K562 (cell line): ENCODE data around the gene FHIT. TPM values are rescaled to one million over a fixed set of nuclear protein-coding genes. Genes with fewer than 3 reads are reported as not detected.
"Not testable (repeated sequence)": the region's sequence is repeated elsewhere in the genome, so short reads cannot be mapped to it uniquely, and the experiment has no call there.

ENCODE experiments used
- ATAC-seq: fragments of 200-7000 bp; cut with Tn5 transposase; 3 replicates; pipeline ENCODE4 v1.9.1; 2020; ENCODE audit warnings: moderate library complexity
- BruUV-seq: library from RNA; stranded (reverse); fragments of 400-500 nt; replicated peaks from 2 replicates; lab custom pipeline; 2021; lab: Mats Ljungman, UMichigan
- CTCF ChIA-PET: fragments of 300-600 bp; formaldehyde crosslinking; extraction: SDS; loops from one replicate; lab custom pipeline; 2021; ENCODE audit warnings: low intra/inter-chr PET ratio; lab: Yijun Ruan, JAX
- POLR2A ChIA-PET: fragments of 300-600, 350-650 bp; sonication (Branson Sonifier 250); formaldehyde crosslinking; extraction: SDS; loops from one replicate; lab custom pipeline; 2021; ENCODE audit warnings: antibody characterized with exemption, inconsistent platforms; lab: Yijun Ruan, JAX
- DNase-seq, 4 experiments: peaks; one replicate each; pipeline versions ENCODE4 v3.0.0 to v3.0.0-alpha.2; 2011 to 2018; ENCODE audit warnings: low spot score in 3 of 4, mixed read lengths in 3 of 4; ENCODE audit errors: extremely low read depth in 1 of 4
- FAIRE-seq: peaks from 2 replicates; lab custom pipeline; 2011; peaks lifted over from hg19 to GRCh38; lab: Jason Lieb, UNC
- H2AFZ ChIP-seq: 2 replicates; pipeline ENCODE4 v1.6.0; 2011; ENCODE audit warnings: low read depth, low read length, control low read depth, inconsistent platforms
- H3K27ac ChIP-seq: fragments of 200-600 bp; 3 replicates; pipeline ENCODE4 v1.8.0; 2011; ENCODE audit warnings: low read depth, mild to moderate bottlenecking, control low read depth, inconsistent platforms, low read length, moderate library complexity, mixed read lengths; ENCODE audit errors: extremely low read depth
- H3K27me3 ChIP-seq, 2 experiments: fragments of 300-600 bp in 1 of 2; 2 replicates in 1 of 2; 3 replicates in 1 of 2; pipeline versions ENCODE4 v1.6.0 to v1.8.0; 2011; ENCODE audit warnings: inconsistent platforms in 2 of 2, low read length in 2 of 2, mild to moderate bottlenecking in 1 of 2, mixed read lengths in 1 of 2, moderate library complexity in 1 of 2; ENCODE audit not compliant: control insufficient read depth in 2 of 2, insufficient read depth in 2 of 2
- H3K36me3 ChIP-seq: fragments of 300-600 bp; 3 replicates; pipeline ENCODE4 v1.8.0; 2011; ENCODE audit warnings: mild to moderate bottlenecking, low read length, inconsistent platforms; ENCODE audit not compliant: control insufficient read depth, insufficient read depth
- H3K4me1 ChIP-seq, 2 experiments: fragments of 200-600 bp in 1 of 2; replicated peaks in 1 of 2; 2 replicates in 1 of 2; 3 replicates in 1 of 2; pipeline versions ENCODE4 v1.5.1 to v1.8.0; 2011; ENCODE audit warnings: inconsistent platforms in 2 of 2, low read length in 2 of 2, mild to moderate bottlenecking in 1 of 2, mixed read lengths in 1 of 2, moderate library complexity in 1 of 2; ENCODE audit not compliant: control insufficient read depth in 2 of 2, insufficient read depth in 2 of 2
- H3K4me2 ChIP-seq: 2 replicates; pipeline ENCODE4 v1.6.1; 2011; ENCODE audit warnings: low read length, control low read depth, inconsistent platforms, mixed read lengths; ENCODE audit not compliant: insufficient read depth
- H3K4me3 ChIP-seq: fragments of 200-600 bp; sonication (generic), shearing (Covaris generic); 2 replicates; pipeline ENCODE4 v1.5.1; 2016; ENCODE audit warnings: control low read depth, inconsistent platforms
- H3K79me2 ChIP-seq: fragments of 200-600 bp; 3 replicates; pipeline ENCODE4 v1.8.0; 2011; ENCODE audit warnings: low read length, inconsistent platforms; ENCODE audit not compliant: control insufficient read depth, insufficient read depth
- H3K9ac ChIP-seq, 2 experiments: 2 replicates each; pipeline versions ENCODE4 v1.6.0 to v1.6.1; 2011; ENCODE audit warnings: low read depth in 2 of 2, low read length in 2 of 2, control low read depth in 1 of 2, inconsistent platforms in 1 of 2, mild to moderate bottlenecking in 1 of 2, mixed read lengths in 1 of 2; ENCODE audit not compliant: insufficient read depth in 1 of 2
- H3K9me1 ChIP-seq: one replicate; pipeline ENCODE4 v1.6.0; 2011; ENCODE audit warnings: inconsistent platforms, mild to moderate bottlenecking, low read length, moderate library complexity; ENCODE audit not compliant: control insufficient read depth, insufficient read depth
- H3K9me3 ChIP-seq: replicated peaks from 2 replicates; pipeline ENCODE4 v1.5.1; 2011; ENCODE audit warnings: low read depth, low read length, inconsistent platforms; ENCODE audit not compliant: control insufficient read depth, insufficient read depth
- H4K20me1 ChIP-seq: replicated peaks from 2 replicates; pipeline ENCODE4 v1.6.1; 2011; ENCODE audit warnings: low read length, inconsistent platforms, mixed read lengths; ENCODE audit not compliant: control insufficient read depth, insufficient read depth
- CREBBP ChIP-seq: IDR thresholded peaks from one replicate; pipeline ENCODE4 v1.6.1; 2012; ENCODE audit warnings: low read depth, mild to moderate bottlenecking, control low read depth, inconsistent platforms, low read length
- HNRNPH1 ChIP-seq: fragments of 200-400 bp; formaldehyde crosslinking; optimal IDR thresholded peaks from 2 replicates; pipeline ENCODE3; 2017; ENCODE audit warnings: low read depth, mild to moderate bottlenecking, low read length, moderate library complexity
- SMARCA4 ChIP-seq: fragments of 450-650 bp; IDR thresholded peaks from 2 replicates; pipeline ENCODE4 v1.6.1; 2016
- ZNF143 ChIP-seq: sonication (generic); formaldehyde crosslinking; IDR thresholded peaks from 2 replicates; pipeline ENCODE4 v1.9.0; 2022; ENCODE audit warnings: mild to moderate bottlenecking, missing genetic modification reagents
- ZNF76 ChIP-seq: fragments of 250-450 bp; sonication (Bioruptor Pico); IDR thresholded peaks from 2 replicates; pipeline ENCODE4 v1.4.0; 2020; ENCODE audit warnings: mild to moderate bottlenecking, moderate library complexity, borderline replicate concordance
- WGBS: fragments of 100-300 bp; shearing (Covaris generic); methylation state at CpG from one replicate; pipeline ENCODE4 v1.1.6; 2016; ENCODE audit warnings: low coverage, mixed read lengths; ENCODE audit not compliant: insufficient coverage; ENCODE audit errors: missing lambda C conversion rate; 5-methylcytosine and 5-hydroxymethylcytosine counted together
- in situ Hi-C: fragments of 300-500 bp; cut with MboI; formaldehyde crosslinking; loops from 4 replicates; pipeline ENCODE4 v1.15.0; 2018; ENCODE audit warnings: inconsistent platforms, mixed read lengths
- intact Hi-C: fragments of 100-400 bp; cut with micrococcal nuclease; formaldehyde crosslinking; loops from 2 replicates; pipeline ENCODE4 v1.14.2; 2022
- polyA plus RNA-seq, 8 experiments: library from polyadenylated mRNA; depleted of rRNA in 4 of 8; stranded (reverse) in 5 of 8; unstranded in 3 of 8; fragments of >200 nt; fragmentation: Nextera tagmentation in 2 of 8; fragmentation: Illumina TruSeq in 1 of 8; extraction: Ambion mirVana in 2 of 8; extraction: Trizol in 1 of 8; gene quantifications; 2 replicates each; pipeline versions ENCODE4 v1.2.1 to v1.2.3, GENCODE V29; 2011 to 2014; ENCODE audit warnings: inconsistent platforms in 1 of 8, missing spikeins in 1 of 8
- total RNA-seq, 7 experiments: library from RNA; depleted of rRNA in 6 of 7; stranded (reverse); fragments of >200 nt in 6 of 7; fragmentation: Illumina TruSeq in 2 of 7; extraction: Trizol in 2 of 7; gene quantifications; 2 replicates each; pipeline versions ENCODE4 v1.2.1 to v1.2.3, GENCODE V29; 2011 to 2021; ENCODE audit warnings: low replicate concordance in 1 of 7
- TF ChIP-seq, protein P1 (sequence below): fragments of 450-650 bp; IDR thresholded peaks from one replicate; pipeline ENCODE4 v1.6.1; 2018; ENCODE audit warnings: mild to moderate bottlenecking, moderate library complexity; ENCODE audit not compliant: partially characterized antibody

The FHIT gene
- total and polyA plus RNA-seq, 9 of the 15 experiments (the other 6 are each of a cell fraction or from before 2014, with no cell fraction given), result 1.7 to 9.1 (median 4.3) TPM

DNA sequence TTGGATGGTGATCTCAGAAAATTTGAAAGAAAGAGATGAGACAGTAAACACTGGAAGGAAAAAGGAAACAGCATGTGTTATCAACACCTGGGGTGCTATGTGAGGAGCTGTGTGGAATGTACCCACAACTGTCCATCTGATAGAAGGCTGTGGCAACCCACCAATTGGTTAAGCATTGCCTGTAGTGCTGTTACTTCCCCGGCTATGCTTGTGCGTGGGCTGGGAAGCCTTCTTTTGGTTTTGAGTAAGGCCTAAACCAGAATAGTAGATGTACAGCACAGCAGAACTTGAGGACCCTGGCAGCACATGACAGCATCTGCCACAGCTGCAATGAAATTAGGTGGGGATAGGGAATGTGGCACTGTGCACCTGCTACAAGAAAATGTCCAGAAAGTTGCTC, 184.5 kb downstream of the FHIT start:
- FAIRE-seq (no peak), ATAC-seq (no peak), DNase-seq (no peak)
- Histone ChIP-seq H2AFZ (no peak overlapping the region), H3K9ac (no peak overlapping the region), H3K27ac (no peak overlapping the region), H3K9me3 (no peaks in the 10 kb centered on the region), H3K4me3 (no peak overlapping the region), H3K36me3 (no peaks in the 10 kb centered on the region), H3K9me1 (no peaks in the 10 kb centered on the region), H3K79me2 (no peaks in the 10 kb centered on the region), H3K4me2 (no peak overlapping the region), H3K4me1 (no peaks in the 10 kb centered on the region), H3K27me3 (no peaks in the 10 kb centered on the region), H4K20me1 (no peaks in the 10 kb centered on the region)
- TF ChIP-seq ZNF143 (no peak), SMARCA4 (no peak), ZNF76 (CRISPR knock-in tag) (no peak), HNRNPH1 (no peak), CREBBP (no peak)
- TF ChIP-seq, protein P1, sequence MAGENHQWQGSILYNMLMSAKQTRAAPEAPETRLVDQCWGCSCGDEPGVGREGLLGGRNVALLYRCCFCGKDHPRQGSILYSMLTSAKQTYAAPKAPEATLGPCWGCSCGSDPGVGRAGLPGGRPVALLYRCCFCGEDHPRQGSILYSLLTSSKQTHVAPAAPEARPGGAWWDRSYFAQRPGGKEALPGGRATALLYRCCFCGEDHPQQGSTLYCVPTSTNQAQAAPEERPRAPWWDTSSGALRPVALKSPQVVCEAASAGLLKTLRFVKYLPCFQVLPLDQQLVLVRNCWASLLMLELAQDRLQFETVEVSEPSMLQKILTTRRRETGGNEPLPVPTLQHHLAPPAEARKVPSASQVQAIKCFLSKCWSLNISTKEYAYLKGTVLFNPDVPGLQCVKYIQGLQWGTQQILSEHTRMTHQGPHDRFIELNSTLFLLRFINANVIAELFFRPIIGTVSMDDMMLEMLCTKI, result no peak
- intact Hi-C loops (no loop called here), in situ Hi-C loops (no loop called here)
- no TSS peak for BruUV-seq
- ChIA-PET CTCF (no interaction called here), POLR2A (no interaction called here)
- 29% methylated on average over 2 of the region's 2 CpGs for WGBS

DNA sequence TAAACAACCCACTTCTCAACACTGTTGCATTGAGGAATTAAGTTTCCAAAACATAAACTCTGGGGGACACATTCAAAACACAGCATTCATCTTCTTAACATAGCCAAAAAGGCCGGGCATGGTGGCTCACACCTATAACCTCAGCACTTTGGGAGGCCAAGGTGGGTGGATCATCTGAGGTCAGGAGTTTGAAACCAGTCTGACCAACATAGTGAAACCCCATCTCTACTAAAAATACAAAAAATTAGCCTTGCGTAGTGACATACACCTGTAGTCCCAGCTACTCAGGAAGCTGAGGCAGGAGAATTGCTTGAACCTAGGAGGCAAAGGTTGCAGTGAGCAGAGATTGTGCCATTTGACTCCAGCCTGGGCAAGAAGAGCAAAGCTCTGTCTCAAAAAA, 185.0 kb downstream of the FHIT start:
- H3K4me1 ChIP-seq, H3K79me2 ChIP-seq, H3K9me1 ChIP-seq, CTCF ChIA-PET, BruUV-seq, H3K27me3 ChIP-seq, ATAC-seq, DNase-seq, H2AFZ ChIP-seq, in situ Hi-C loops, FAIRE-seq, H3K9ac ChIP-seq, H4K20me1 ChIP-seq, H3K4me2 ChIP-seq, H3K4me3 ChIP-seq, H3K36me3 ChIP-seq, intact Hi-C loops, H3K9me3 ChIP-seq, H3K27ac ChIP-seq: not testable (repeated sequence)
- 25% methylated on average over 1 of the region's 2 CpGs for WGBS
- POLR2A ChIA-PET, result interaction anchor here (0.6 kb wide), 1 partner anchor 1560 kb away, joined by 5 read pairs; no protein-coding TSS in a partner anchor
